Middle frontal gyrus (tissue), 1 donor: ENCODE data around the gene SPATA31C1.
"Not testable (repeated sequence)": the region's sequence is repeated elsewhere in the genome, so short reads cannot be mapped to it uniquely, and the experiment has no call there.

ENCODE experiments used
- DNase-seq: peaks from one replicate; pipeline ENCODE4 v3.0.0-alpha.2; 2015; ENCODE audit warnings: low spot score; ENCODE audit errors: extremely low spot score

SPATA31C1 gene

GRCh38 chr9:87917662-87918061 is at the start of gene SPATA31C1:
Gene SPATA31C1 (plus strand): TSS chr9:87917962.
- DNase-seq: not testable (repeated sequence)

- DNase-seq: no peak
These were observed 49.6 kb upstream of the SPATA31C1 start for GRCh38 chr9:87868175-87868574.

GRCh38 chr9:87868635-87869034 is 49.1 kb upstream of the SPATA31C1 start:
- no peak for DNase-seq

GRCh38 chr9:87869082-87869481 is 48.7 kb upstream of the SPATA31C1 start:
- DNase-seq: no peak

- DNase-seq: no peak
These were observed 46.2 kb upstream of the SPATA31C1 start for GRCh38 chr9:87871425-87872078.

GRCh38 chr9:87872079-87872624 is 45.6 kb upstream of the SPATA31C1 start:
- no peak for DNase-seq

GRCh38 chr9:87873607-87874303 is 44.0 kb upstream of the SPATA31C1 start:
- no peak for DNase-seq

- no peak for DNase-seq
These were observed 43.5 kb upstream of the SPATA31C1 start for GRCh38 chr9:87874304-87874623.

- DNase-seq: no peak
These were observed 42.7 kb upstream of the SPATA31C1 start for GRCh38 chr9:87875060-87875459.

GRCh38 chr9:87875831-87876545 is 41.8 kb upstream of the SPATA31C1 start:
- no peak for DNase-seq

GRCh38 chr9:87876708-87877107 is 41.1 kb upstream of the SPATA31C1 start:
- no peak for DNase-seq

- DNase-seq: no peak
These were observed 38.7 kb upstream of the SPATA31C1 start for GRCh38 chr9:87878989-87879511.

DNA sequence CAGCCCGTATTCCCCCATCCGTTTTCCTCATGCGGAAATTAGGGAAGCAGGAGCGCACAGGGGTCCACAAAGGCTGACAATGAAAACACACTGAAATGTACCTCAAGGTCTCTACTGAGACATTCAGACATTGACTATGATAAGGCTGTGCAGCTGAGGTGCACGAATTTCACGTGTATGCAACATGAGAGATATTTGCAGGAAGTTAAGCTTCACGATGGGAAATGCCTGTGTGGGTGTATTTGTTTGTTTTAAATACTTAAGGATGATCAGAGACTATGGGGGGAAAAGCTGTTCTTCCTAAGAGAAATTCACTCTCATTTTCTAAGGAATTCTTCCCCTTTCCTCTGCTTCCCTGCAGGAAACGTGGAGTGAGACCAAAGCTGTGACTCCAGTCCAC is 37.6 kb upstream of the SPATA31C1 start:
- DNase-seq: no peak

- no peak for DNase-seq
These were observed 37.1 kb upstream of the SPATA31C1 start for GRCh38 chr9:87880683-87881082.

DNA sequence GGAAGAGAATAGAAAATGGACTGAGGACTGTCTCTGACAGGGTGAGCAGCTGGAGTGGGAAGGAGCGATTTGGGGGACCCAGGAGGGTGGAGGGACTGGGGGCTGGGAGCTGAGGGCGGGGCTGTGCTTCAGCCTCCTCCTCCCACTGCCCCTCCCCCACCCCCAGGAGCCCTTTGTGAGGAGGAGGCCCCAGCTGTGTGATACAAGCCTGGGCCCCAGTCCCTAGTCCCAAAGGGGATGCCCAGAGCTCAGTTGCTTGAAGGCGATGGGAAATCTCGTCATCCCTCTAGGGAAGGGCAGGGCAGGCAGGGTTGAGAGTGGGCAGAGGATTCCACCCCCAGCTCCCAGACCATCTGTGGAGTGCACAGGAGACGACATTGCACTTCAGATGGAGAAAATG is 35.1 kb upstream of the SPATA31C1 start, which contains the start of gene SPATA31E1:
Gene SPATA31E1 (plus strand): TSS at position 251 of the 400 bp plus-strand sequence. CDS start 15 bp downstream, at position 266.
- no peak for DNase-seq

DNA sequence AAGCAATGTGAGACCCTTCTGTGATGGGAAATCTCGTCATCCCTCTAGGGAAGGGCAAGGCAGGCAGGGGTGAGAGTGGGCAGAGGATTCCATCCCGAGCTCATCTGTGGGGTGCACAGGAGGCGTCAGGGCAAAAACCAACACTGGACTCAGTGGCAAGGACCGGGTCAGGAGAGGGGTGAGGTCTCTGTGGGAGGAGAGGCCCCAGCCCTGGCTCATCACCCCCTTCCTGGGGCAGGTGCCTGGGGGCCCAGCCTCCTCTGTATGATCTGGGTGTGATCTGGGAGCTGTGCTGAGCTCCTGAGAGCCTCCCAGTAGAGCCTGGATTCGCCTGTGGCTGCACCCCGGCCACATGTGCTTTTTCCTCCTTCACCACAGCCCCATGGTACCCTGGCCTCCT is 34.5 kb upstream of the SPATA31C1 start:
- no peak for DNase-seq

- DNase-seq: no peak
These were observed 33.8 kb upstream of the SPATA31C1 start for GRCh38 chr9:87883990-87884389.

GRCh38 chr9:87884578-87885459 is 32.9 kb upstream of the SPATA31C1 start:
- no peak for DNase-seq

DNA sequence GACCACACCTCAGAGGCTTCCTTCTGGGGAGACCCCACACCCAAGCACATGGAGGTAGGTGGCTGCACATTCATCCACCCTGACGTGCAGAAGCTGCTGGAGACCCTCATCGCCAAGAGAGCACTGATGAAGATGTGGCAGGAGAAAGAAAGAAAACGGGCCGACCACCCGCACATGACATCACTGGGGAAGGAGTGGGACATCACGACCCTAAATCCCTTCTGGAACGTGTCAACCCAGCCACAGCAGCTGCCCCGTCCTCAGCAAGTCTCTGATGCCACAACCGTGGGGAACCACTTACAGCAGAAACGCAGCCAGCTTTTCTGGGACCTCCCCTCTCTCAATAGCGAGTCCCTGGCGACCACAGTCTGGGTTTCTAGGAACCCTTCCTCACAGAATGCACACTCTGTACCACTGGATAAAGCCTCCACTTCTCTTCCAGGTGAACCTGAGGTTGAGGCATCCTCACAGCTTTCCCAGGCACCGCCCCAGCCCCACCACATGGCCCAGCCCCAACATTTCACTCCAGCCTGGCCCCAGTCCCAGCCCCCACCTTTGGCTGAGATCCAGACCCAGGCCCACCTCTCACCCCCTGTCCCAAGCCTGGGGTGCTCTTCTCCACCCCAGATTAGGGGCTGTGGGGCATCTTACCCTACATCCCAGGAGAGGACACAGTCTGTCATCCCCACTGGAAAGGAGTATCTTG is 32.1 kb upstream of the SPATA31C1 start:
- no peak for DNase-seq

DNA sequence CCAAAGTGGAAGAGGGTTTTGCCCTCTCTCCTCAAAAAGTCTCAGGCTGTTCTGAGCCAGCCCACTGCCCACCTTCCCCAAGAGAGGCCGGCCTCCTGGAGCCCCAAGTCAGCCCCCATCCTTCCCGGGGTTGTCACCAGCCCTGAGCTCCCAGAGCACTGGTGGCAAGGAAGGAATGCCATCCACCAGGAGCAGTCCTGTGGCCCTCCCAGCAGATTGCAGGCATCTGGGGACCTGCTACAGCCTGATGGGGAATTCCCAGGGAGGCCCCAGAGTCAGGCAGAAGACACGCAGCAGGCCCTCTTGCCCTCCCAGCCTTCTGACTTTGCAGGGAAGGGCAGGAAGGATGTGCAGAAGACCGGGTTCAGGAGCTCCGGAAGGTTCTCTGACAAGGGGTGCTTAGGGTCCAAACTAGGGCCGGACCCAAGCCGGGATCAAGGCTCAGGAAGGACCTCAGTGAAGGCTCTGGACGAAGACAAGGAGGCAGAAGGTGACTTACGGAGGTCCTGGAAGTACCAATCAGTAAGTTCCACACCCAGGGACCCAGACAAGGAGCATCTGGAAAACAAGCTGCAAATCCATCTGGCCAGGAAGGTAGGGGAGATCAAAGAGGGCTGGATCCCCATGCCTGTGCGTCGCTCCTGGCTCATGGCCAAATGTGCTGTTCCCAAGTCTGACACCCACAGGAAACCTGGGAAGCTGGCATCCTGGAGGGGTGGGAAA is 31.4 kb upstream of the SPATA31C1 start:
- DNase-seq: no peak
